SK-N-SH (cell line): ENCODE data around the gene IL18R1. TPM values are rescaled to one million over a fixed set of nuclear protein-coding genes. Genes with fewer than 3 reads are reported as not detected.

Source experiments
- CTCF ChIA-PET: fragments of 300-600, 350-600 bp; formaldehyde crosslinking; extraction: SDS; loops from one replicate; lab custom pipeline; 2021; lab: Yijun Ruan, JAX
- POLR2A ChIA-PET: fragments of 350-600 bp; sonication (Branson Sonifier 250); formaldehyde crosslinking; extraction: SDS; loops from one replicate; lab custom pipeline; 2020; ENCODE audit warnings: antibody characterized with exemption, inconsistent platforms; lab: Yijun Ruan, JAX
- DNase-seq: peaks from one replicate; pipeline ENCODE4 v3.0.0; 2012
- H2AFZ ChIP-seq: fragments of 200-600 bp; sonication (generic); 2 replicates; pipeline ENCODE4 v1.8.1; 2016; ENCODE audit warnings: antibody characterized with exemption, mild to moderate bottlenecking, low read depth
- H3F3A ChIP-seq: fragments of 200-600 bp; sonication (generic); replicated peaks from 2 replicates; pipeline ENCODE3; 2016; ENCODE audit warnings: antibody characterized with exemption, mild to moderate bottlenecking; ENCODE audit not compliant: insufficient read depth
- H3K27ac ChIP-seq, 2 experiments: fragments of 200-500 bp in 1 of 2; fragments of 200-600 bp in 1 of 2; sonication (Bioruptor generic) in 1 of 2; sonication (generic), shearing (Covaris generic) in 1 of 2; 2 replicates each; pipeline versions ENCODE4 v1.5.1 to v1.6.1; 2014 to 2016; ENCODE audit warnings: low read depth in 2 of 2, inconsistent platforms in 1 of 2, low read length in 1 of 2, mild to moderate bottlenecking in 1 of 2, mixed read lengths in 1 of 2
- H3K27me3 ChIP-seq: fragments of 200-600 bp; sonication (generic), shearing (Covaris generic); 2 replicates; pipeline ENCODE4 v1.6.1; 2016; ENCODE audit warnings: mixed run types; ENCODE audit not compliant: insufficient read depth
- H3K36me3 ChIP-seq, 2 experiments: fragments of 200-500 bp in 1 of 2; fragments of 200-600 bp in 1 of 2; sonication (Bioruptor generic) in 1 of 2; sonication (generic) in 1 of 2; replicated peaks in 1 of 2; 2 replicates each; pipeline versions ENCODE3 to v1.5.1; 2014 to 2016; ENCODE audit warnings: low read length in 1 of 2, mild to moderate bottlenecking in 1 of 2; ENCODE audit not compliant: insufficient read depth in 2 of 2, control insufficient read depth in 1 of 2
- H3K4me1 ChIP-seq, 2 experiments: fragments of 200-500 bp in 1 of 2; fragments of 200-600 bp in 1 of 2; sonication (Bioruptor generic) in 1 of 2; sonication (generic), shearing (Covaris generic) in 1 of 2; 2 replicates each; pipeline versions ENCODE4 v1.5.1 to v1.6.1; 2014 to 2016; ENCODE audit warnings: low read depth in 1 of 2, low read length in 1 of 2, mixed run types in 1 of 2; ENCODE audit not compliant: insufficient read depth in 2 of 2, control insufficient read depth in 1 of 2
- H3K4me2 ChIP-seq: fragments of 200-600 bp; sonication (generic), shearing (Covaris generic); 2 replicates; pipeline ENCODE4 v1.6.1; 2017; ENCODE audit warnings: mixed run types
- H3K4me3 ChIP-seq, 2 experiments: fragments of 200-500 bp in 1 of 2; fragments of 200-600 bp in 1 of 2; sonication (Bioruptor generic) in 1 of 2; sonication (generic), shearing (Covaris generic) in 1 of 2; 2 replicates each; pipeline versions ENCODE4 v1.5.1 to v1.8.1; 2014 to 2016; ENCODE audit warnings: low read depth in 2 of 2, inconsistent platforms in 1 of 2, low read length in 1 of 2, mild to moderate bottlenecking in 1 of 2, mixed read lengths in 1 of 2, moderate library complexity in 1 of 2
- H3K79me2 ChIP-seq: fragments of 200-600 bp; sonication (generic); 2 replicates; pipeline ENCODE4 v1.8.1; 2017; ENCODE audit warnings: mild to moderate bottlenecking; ENCODE audit not compliant: insufficient read depth
- H3K9ac ChIP-seq: fragments of 200-600 bp; sonication (generic); 2 replicates; pipeline ENCODE4 v1.6.1; 2017; ENCODE audit warnings: mixed run types
- H3K9me2 ChIP-seq: fragments of 200-600 bp; sonication (generic); 2 replicates; pipeline ENCODE4 v1.6.1; 2017; ENCODE audit warnings: mixed run types
- H3K9me3 ChIP-seq: fragments of 200-600 bp; sonication (generic); 2 replicates; pipeline ENCODE4 v1.6.1; 2017; ENCODE audit warnings: mixed run types, mild to moderate bottlenecking, moderate library complexity
- H4K20me1 ChIP-seq: fragments of 200-600 bp; sonication (generic); 2 replicates; pipeline ENCODE4 v1.6.1; 2017; ENCODE audit warnings: mild to moderate bottlenecking, mixed run types; ENCODE audit not compliant: insufficient read depth
- CHD2 ChIP-seq: fragments of 150-350 bp; IDR thresholded peaks from 2 replicates; pipeline ENCODE4 v1.6.1; 2018; ENCODE audit warnings: low read length; ENCODE audit not compliant: partially characterized antibody
- EP300 ChIP-seq, 2 experiments: IDR thresholded peaks; 2 replicates each; pipeline versions ENCODE4 v1.4.0 to v1.6.1; 2012; ENCODE audit warnings: borderline replicate concordance in 1 of 2, low read depth in 1 of 2, low read length in 1 of 2
- EZH2phosphoT487 ChIP-seq: fragments of 200-600 bp; sonication (generic); IDR thresholded peaks from 2 replicates; pipeline ENCODE4 v1.6.1; 2017; ENCODE audit warnings: low read depth, mixed run types, mild to moderate bottlenecking, antibody characterized with exemption, moderate library complexity, borderline replicate concordance
- FOXJ3 ChIP-seq: sonication (generic); formaldehyde crosslinking; IDR thresholded peaks from 2 replicates; pipeline ENCODE4 v1.5.1; 2020; ENCODE audit warnings: mild to moderate bottlenecking, missing genetic modification reagents
- GABPA ChIP-seq: IDR thresholded peaks from 2 replicates; pipeline ENCODE4 v1.4.0; 2012; ENCODE audit warnings: low read depth, mild to moderate bottlenecking
- GATA2 ChIP-seq: sonication (generic); formaldehyde crosslinking; IDR thresholded peaks from 2 replicates; pipeline ENCODE4 v1.5.0; 2020; ENCODE audit warnings: mild to moderate bottlenecking, missing genetic modification reagents
- JUND ChIP-seq: IDR thresholded peaks from 2 replicates; pipeline ENCODE4 v1.4.0; 2012
- POLR2AphosphoS5 ChIP-seq: IDR thresholded peaks from 2 replicates; pipeline ENCODE4 v1.6.1; 2012; ENCODE audit warnings: low read depth, low read length
- RAD21 ChIP-seq: IDR thresholded peaks from 2 replicates; pipeline ENCODE4 v1.6.1; 2012; ENCODE audit warnings: mild to moderate bottlenecking, low read length
- RFX5 ChIP-seq: IDR thresholded peaks from 2 replicates; pipeline ENCODE4 v1.6.1; 2012; ENCODE audit warnings: mild to moderate bottlenecking, improper control_type of control experiment, low read length
- RXRA ChIP-seq: IDR thresholded peaks from 2 replicates; pipeline ENCODE4 v1.4.0; 2012; ENCODE audit warnings: low read depth, mild to moderate bottlenecking, borderline replicate concordance
- SIN3A ChIP-seq: IDR thresholded peaks from 2 replicates; pipeline ENCODE4 v1.6.1; 2012; ENCODE audit warnings: low read depth, mild to moderate bottlenecking, low read length, moderate library complexity, borderline replicate concordance
- SMC3 ChIP-seq: IDR thresholded peaks from 2 replicates; pipeline ENCODE4 v1.6.1; 2012; ENCODE audit warnings: low read depth, low read length, improper control_type of control experiment
- TAF1 ChIP-seq: IDR thresholded peaks from 2 replicates; pipeline ENCODE4 v1.6.1; 2012; ENCODE audit warnings: low read depth, mild to moderate bottlenecking, low read length, moderate library complexity, borderline replicate concordance
- TCF12 ChIP-seq: IDR thresholded peaks from 2 replicates; pipeline ENCODE4 v1.4.0; 2012
- WGBS: methylation state at CpG from one replicate; pipeline ENCODE4 v1.1.6; 2017; ENCODE audit warnings: low lambda C conversion rate; 5-methylcytosine and 5-hydroxymethylcytosine counted together
- polyA plus RNA-seq, 3 experiments: library from polyadenylated mRNA; depleted of rRNA; stranded (reverse); fragments of >200 nt; gene quantifications; 2 replicates each; pipeline ENCODE4 v1.2.3, GENCODE V29; 2012
- TF ChIP-seq, protein P1 (sequence below): IDR thresholded peaks from 2 replicates; pipeline ENCODE4 v1.4.0; 2012; ENCODE audit warnings: low read depth, borderline replicate concordance
- TF ChIP-seq, protein P2 (sequence below): fragments of 150-350 bp; IDR thresholded peaks from 2 replicates; pipeline ENCODE4 v1.6.1; 2017; ENCODE audit warnings: antibody characterized with exemption, low read length, low read depth, borderline replicate concordance
- TF ChIP-seq, protein P3 (sequence below): fragments of 150-350 bp; IDR thresholded peaks from 2 replicates; pipeline ENCODE4 v1.6.1; 2016; ENCODE audit warnings: mild to moderate bottlenecking, low read depth, low read length
- TF ChIP-seq, protein P4 (sequence below): fragments of 200-600 bp; sonication (generic); IDR thresholded peaks from 2 replicates; pipeline ENCODE4 v1.6.1; 2017; ENCODE audit warnings: antibody characterized with exemption, mild to moderate bottlenecking, moderate library complexity
- TF ChIP-seq, protein P5 (sequence below): IDR thresholded peaks from 2 replicates; pipeline ENCODE4 v1.4.0; 2012; ENCODE audit warnings: low read depth

Gene IL18R1
- polyA plus RNA-seq, 1 of the 3 experiments (the other 2 are of a cell fraction) = not detected

DNA sequence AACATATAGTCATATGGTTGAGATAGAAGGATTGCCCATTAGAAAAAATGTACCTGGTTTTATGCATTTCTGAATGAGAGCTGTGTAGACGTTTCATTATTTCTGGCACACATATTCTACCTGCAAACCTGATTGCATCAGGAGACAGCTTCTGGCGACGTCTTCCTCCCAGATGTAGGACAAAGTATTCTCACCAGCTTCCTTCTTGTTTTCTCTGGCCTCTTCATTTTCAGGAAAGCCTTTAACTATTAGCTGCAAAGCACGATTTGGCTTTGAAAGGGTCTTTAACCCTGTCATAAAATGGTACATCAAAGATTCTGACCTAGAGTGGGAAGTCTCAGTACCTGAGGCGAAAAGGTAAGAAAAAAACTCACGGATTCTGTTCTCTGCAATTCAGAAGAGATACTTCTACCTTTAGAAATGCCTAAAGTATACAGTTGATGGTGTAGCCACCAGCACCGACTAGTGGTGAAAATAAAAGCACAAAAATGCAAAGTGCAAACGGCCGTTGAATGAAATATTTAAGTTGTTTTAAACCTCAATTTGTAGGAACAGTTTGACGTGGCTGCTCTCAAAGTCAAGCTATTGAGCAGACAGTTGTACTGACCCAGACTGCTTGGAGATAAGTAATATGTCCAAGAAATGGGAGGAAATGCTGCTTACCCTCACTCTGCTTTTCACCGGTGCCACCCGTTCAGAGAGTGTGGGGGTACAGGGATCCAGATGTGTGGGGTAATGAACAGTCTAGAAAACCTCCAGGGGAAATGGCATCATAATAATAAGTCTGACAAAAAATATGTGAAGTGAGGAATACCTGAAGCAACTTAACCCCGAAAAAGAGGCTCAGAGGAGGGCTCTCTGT is 87.6 kb downstream of the IL18R1 start (continued):
- TF ChIP-seq, protein P1, sequence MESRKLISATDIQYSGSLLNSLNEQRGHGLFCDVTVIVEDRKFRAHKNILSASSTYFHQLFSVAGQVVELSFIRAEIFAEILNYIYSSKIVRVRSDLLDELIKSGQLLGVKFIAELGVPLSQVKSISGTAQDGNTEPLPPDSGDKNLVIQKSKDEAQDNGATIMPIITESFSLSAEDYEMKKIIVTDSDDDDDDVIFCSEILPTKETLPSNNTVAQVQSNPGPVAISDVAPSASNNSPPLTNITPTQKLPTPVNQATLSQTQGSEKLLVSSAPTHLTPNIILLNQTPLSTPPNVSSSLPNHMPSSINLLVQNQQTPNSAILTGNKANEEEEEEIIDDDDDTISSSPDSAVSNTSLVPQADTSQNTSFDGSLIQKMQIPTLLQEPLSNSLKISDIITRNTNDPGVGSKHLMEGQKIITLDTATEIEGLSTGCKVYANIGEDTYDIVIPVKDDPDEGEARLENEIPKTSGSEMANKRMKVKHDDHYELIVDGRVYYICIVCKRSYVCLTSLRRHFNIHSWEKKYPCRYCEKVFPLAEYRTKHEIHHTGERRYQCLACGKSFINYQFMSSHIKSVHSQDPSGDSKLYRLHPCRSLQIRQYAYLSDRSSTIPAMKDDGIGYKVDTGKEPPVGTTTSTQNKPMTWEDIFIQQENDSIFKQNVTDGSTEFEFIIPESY = no peak
- TF ChIP-seq EP300 (IDR thresholded peaks at IDR 0.05; ENCODE audit: borderline replicate concordance in 1 of 2, low read depth in 1 of 2, low read length in 1 of 2) (no peak), RFX5 (no peak), GATA2 (CRISPR knock-in tag) (no peak), SIN3A (no peak), EZH2phosphoT487 (no peak), RAD21 (peak; percentile 54)
- TF ChIP-seq, protein P2, sequence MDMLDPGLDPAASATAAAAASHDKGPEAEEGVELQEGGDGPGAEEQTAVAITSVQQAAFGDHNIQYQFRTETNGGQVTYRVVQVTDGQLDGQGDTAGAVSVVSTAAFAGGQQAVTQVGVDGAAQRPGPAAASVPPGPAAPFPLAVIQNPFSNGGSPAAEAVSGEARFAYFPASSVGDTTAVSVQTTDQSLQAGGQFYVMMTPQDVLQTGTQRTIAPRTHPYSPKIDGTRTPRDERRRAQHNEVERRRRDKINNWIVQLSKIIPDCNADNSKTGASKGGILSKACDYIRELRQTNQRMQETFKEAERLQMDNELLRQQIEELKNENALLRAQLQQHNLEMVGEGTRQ = no peak
- TF ChIP-seq, protein P3, sequence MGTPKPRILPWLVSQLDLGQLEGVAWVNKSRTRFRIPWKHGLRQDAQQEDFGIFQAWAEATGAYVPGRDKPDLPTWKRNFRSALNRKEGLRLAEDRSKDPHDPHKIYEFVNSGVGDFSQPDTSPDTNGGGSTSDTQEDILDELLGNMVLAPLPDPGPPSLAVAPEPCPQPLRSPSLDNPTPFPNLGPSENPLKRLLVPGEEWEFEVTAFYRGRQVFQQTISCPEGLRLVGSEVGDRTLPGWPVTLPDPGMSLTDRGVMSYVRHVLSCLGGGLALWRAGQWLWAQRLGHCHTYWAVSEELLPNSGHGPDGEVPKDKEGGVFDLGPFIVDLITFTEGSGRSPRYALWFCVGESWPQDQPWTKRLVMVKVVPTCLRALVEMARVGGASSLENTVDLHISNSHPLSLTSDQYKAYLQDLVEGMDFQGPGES = no peak

DNA sequence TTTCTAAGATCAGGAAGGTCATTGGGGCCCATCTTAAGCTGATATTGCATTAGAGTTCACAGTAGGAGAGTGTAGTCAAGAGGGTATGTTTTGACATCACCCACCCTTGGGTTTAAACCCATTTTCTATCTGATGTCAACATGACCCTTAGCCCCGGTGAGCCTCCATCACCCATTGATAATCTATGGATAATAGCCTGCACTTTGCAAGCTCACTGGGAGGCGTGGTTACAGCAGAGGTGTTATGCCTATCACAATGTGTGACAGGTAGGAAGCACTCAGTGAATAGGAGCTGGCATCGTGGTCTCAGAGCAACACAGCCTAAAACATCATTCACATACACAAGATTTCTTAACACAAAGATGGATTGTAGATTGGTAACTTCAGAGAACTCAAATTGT is 88.6 kb downstream of the IL18R1 start:
- H3K9me3 ChIP-seq = no peaks in the 10 kb centered on the region
- no peak for DNase-seq
- no peaks in the 10 kb centered on the region for H4K20me1 ChIP-seq
- H3K79me2 ChIP-seq = no peaks in the 10 kb centered on the region
- H3K9me2 ChIP-seq = no peaks in the 10 kb centered on the region
- H3K9ac ChIP-seq = no peak overlapping the region
- no peak overlapping the region for H3K4me3 ChIP-seq
- H3F3A ChIP-seq = no peaks in the 10 kb centered on the region
- ChIA-PET POLR2A (no interaction called here), CTCF (interaction anchor here (1.1 to 2.7 kb wide), 5 partner anchors 8 to 203 kb away, joined by 4 to 11 read pairs (median 7); partner anchors contain the start of gene SLC9A4)
- WGBS = 5% methylated on average over 3 of the region's 3 CpGs
- H3K27ac ChIP-seq = no peak overlapping the region
- peaks cover 25% of the 10 kb centered on the region; the same call in 1 of the 2 replicates for H3K27me3 ChIP-seq
- no peaks in the 10 kb centered on the region for H3K4me1 ChIP-seq
- H2AFZ ChIP-seq = no peak overlapping the region
- no peaks in the 10 kb centered on the region for H3K36me3 ChIP-seq
- H3K4me2 ChIP-seq = no peak overlapping the region
- TF ChIP-seq, protein P1 = no peak
- TF ChIP-seq TCF12 (no peak), TAF1 (no peak), FOXJ3 (CRISPR knock-in tag) (no peak), SMC3 (no peak), GABPA (no peak), RXRA (no peak), CHD2 (no peak), POLR2AphosphoS5 (no peak), JUND (no peak)
- TF ChIP-seq, protein P4, sequence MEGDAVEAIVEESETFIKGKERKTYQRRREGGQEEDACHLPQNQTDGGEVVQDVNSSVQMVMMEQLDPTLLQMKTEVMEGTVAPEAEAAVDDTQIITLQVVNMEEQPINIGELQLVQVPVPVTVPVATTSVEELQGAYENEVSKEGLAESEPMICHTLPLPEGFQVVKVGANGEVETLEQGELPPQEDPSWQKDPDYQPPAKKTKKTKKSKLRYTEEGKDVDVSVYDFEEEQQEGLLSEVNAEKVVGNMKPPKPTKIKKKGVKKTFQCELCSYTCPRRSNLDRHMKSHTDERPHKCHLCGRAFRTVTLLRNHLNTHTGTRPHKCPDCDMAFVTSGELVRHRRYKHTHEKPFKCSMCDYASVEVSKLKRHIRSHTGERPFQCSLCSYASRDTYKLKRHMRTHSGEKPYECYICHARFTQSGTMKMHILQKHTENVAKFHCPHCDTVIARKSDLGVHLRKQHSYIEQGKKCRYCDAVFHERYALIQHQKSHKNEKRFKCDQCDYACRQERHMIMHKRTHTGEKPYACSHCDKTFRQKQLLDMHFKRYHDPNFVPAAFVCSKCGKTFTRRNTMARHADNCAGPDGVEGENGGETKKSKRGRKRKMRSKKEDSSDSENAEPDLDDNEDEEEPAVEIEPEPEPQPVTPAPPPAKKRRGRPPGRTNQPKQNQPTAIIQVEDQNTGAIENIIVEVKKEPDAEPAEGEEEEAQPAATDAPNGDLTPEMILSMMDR = no peak
- TF ChIP-seq, protein P5, sequence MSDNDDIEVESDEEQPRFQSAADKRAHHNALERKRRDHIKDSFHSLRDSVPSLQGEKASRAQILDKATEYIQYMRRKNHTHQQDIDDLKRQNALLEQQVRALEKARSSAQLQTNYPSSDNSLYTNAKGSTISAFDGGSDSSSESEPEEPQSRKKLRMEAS = no peak
- TF ChIP-seq, protein P3 = no peak
